ENCODE results near the gene CPEB1.

Gene CPEB1

GRCh38 chr15:82680200-82681102 lies 33.3 kb upstream of the CPEB1 start:
- no peak overlapping the region for H3K27ac ChIP-seq (ENCODE audit: low read depth, low read length)
- no peak overlapping the region for H2BK15ac ChIP-seq (replicated peaks; ENCODE audit: low read depth)
- peak overlapping the region; percentile 97 for H3K23ac ChIP-seq (ENCODE audit: low read length)
- no CpG with 5 or more reads among the region's 76 CpGs for WGBS (ENCODE audit: extremely low coverage, insufficient coverage, low lambda C conversion rate)
- peak; percentile 94 for DNase-seq
- H3K4me1 ChIP-seq (ENCODE audit: control insufficient read depth, low read depth, low read length) = peaks cover 3% of the 10 kb centered on the region
- no peaks in the 10 kb centered on the region for H3K79me2 ChIP-seq (ENCODE audit: control insufficient read depth, insufficient read depth, low read length)
- peak overlapping the region; percentile 94 for H3K56ac ChIP-seq (ENCODE audit: low read length)
- H3K4ac ChIP-seq (ENCODE audit: low read depth, low read length) = no peak overlapping the region
- peak overlapping the region; percentile 86 for H3K9ac ChIP-seq (ENCODE audit: low read length)
- H3K4me3 ChIP-seq (ENCODE audit: low read length) = peak overlapping the region; percentile 56
- H2AK5ac ChIP-seq (ENCODE audit: low read length) = no peak overlapping the region
- peak overlapping the region; percentile 71 for H4K5ac ChIP-seq (ENCODE audit: low read length)
- H3K27me3 ChIP-seq (ENCODE audit: insufficient read depth, low read length, poor library complexity) = no peaks in the 10 kb centered on the region
- peak overlapping the region; percentile 41 for H3K18ac ChIP-seq (ENCODE audit: low read length)
- no peaks in the 10 kb centered on the region for H3K79me1 ChIP-seq (ENCODE audit: low read length)
- no peaks in the 10 kb centered on the region for H3K36me3 ChIP-seq (ENCODE audit: control insufficient read depth, insufficient read depth, low read length)
- peak overlapping the region; percentile 45 for H2BK5ac ChIP-seq (ENCODE audit: low read length)
- peak overlapping the region; percentile 95 for H3K4me2 ChIP-seq (ENCODE audit: low read length)
- H2BK120ac ChIP-seq (ENCODE audit: low read depth, low read length) = no peak overlapping the region
- no peak overlapping the region for H4K8ac ChIP-seq (ENCODE audit: low read depth, low read length)

DNA sequence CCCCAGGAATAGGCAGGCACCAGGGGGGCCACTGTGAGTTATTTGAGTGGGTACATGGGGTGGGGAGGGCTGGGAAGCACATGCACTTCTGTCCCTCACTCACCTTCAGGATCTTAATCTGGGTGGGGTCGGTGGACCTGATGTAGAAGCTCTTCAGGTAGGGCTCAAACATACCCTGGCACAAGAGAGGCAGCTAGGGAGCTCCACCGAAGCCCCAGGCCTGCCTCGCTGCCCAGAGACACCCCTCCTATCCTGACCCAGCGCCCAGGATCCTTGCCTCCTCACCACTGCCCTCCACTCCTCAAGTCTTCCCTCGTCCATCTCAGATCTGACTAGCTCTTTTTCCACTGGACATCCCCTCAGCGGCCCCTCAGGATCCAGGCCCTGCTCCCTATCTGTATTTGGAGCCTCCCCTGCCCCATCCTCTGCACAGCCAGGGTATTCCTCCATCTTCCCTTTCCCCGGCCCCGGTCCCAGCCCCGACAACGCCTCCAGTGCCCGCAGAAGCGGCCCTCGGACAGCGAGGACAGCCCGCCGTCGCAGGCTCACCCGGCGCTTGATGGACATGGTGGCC lies 32.5 kb upstream of the CPEB1 start:
- no peaks in the 10 kb centered on the region for H3K79me2 ChIP-seq (ENCODE audit: control insufficient read depth, insufficient read depth, low read length)
- H3K27me3 ChIP-seq (ENCODE audit: insufficient read depth, low read length, poor library complexity) = no peaks in the 10 kb centered on the region
- H4K5ac ChIP-seq (ENCODE audit: low read length) = no peak overlapping the region
- H3K4me1 ChIP-seq (ENCODE audit: control insufficient read depth, low read depth, low read length) = peaks cover 3% of the 10 kb centered on the region
- H3K27ac ChIP-seq (ENCODE audit: low read depth, low read length) = no peak overlapping the region
- no peak overlapping the region for H3K4ac ChIP-seq (ENCODE audit: low read depth, low read length)
- no peaks in the 10 kb centered on the region for H3K36me3 ChIP-seq (ENCODE audit: control insufficient read depth, insufficient read depth, low read length)
- no peak for DNase-seq
- H3K18ac ChIP-seq (ENCODE audit: low read length) = no peak overlapping the region
- peak overlapping the region; percentile 97 for H3K23ac ChIP-seq (ENCODE audit: low read length)
- H3K9ac ChIP-seq (ENCODE audit: low read length) = peak overlapping the region; percentile 81
- no peak overlapping the region for H2BK15ac ChIP-seq (replicated peaks; ENCODE audit: low read depth)
- H2BK5ac ChIP-seq (ENCODE audit: low read length) = no peak overlapping the region
- H3K79me1 ChIP-seq (ENCODE audit: low read length) = no peaks in the 10 kb centered on the region
- no peak overlapping the region for H2BK120ac ChIP-seq (ENCODE audit: low read depth, low read length)
- H3K4me2 ChIP-seq (ENCODE audit: low read length) = peak overlapping the region; percentile 95
- WGBS (ENCODE audit: extremely low coverage, insufficient coverage, low lambda C conversion rate) = no CpG with 5 or more reads among the region's 19 CpGs
- H3K56ac ChIP-seq (ENCODE audit: low read length) = peak overlapping the region; percentile 86
- no peak overlapping the region for H2AK5ac ChIP-seq (ENCODE audit: low read length)
- no peak overlapping the region for H4K8ac ChIP-seq (ENCODE audit: low read depth, low read length)
- H3K4me3 ChIP-seq (ENCODE audit: low read length) = peak overlapping the region; percentile 56

DNA sequence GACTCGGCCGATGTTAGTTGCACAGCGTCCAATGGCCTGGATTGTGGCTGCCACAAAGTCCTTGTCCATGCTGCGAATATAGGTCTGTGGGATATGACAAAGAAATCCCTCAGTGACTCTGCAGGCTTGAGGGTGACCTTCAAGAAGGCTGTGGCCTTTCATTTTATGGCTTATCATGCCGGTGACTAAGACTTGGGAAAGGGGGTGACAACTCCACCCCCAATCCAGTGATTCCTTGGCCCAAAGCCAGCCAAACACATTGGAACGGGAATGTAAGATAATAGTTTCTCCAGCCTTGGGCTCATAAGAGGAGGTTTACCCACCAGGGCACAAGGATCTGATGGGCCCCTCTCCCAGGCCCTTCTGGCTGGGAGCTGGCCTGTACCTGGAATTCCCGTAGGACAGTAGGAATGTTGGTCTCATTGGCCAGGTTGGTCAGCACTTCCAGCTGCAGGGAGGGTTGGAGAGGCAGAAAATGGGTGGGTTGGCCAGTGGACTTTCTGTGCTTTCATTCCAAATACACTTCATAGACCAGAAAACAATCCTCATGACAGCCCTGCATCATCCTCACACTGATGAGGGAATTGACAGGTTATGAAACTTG lies 30.7 kb upstream of the CPEB1 start:
- Histone ChIP-seq H3K56ac (ENCODE audit: low read length) (no peak overlapping the region), H3K18ac (ENCODE audit: low read length) (no peak overlapping the region), H3K23ac (ENCODE audit: low read length) (no peak overlapping the region), H2BK15ac (replicated peaks; ENCODE audit: low read depth) (no peak overlapping the region), H3K27me3 (ENCODE audit: insufficient read depth, low read length, poor library complexity) (no peaks in the 10 kb centered on the region), H3K36me3 (ENCODE audit: control insufficient read depth, insufficient read depth, low read length) (no peaks in the 10 kb centered on the region), H3K4ac (ENCODE audit: low read depth, low read length) (no peak overlapping the region), H4K8ac (ENCODE audit: low read depth, low read length) (no peak overlapping the region), H2BK5ac (ENCODE audit: low read length) (no peak overlapping the region), H3K4me2 (ENCODE audit: low read length) (no peak overlapping the region), H3K79me2 (ENCODE audit: control insufficient read depth, insufficient read depth, low read length) (no peaks in the 10 kb centered on the region), H3K27ac (ENCODE audit: low read depth, low read length) (no peak overlapping the region), H2AK5ac (ENCODE audit: low read length) (no peak overlapping the region), H2BK120ac (ENCODE audit: low read depth, low read length) (no peak overlapping the region), H3K79me1 (ENCODE audit: low read length) (no peaks in the 10 kb centered on the region), H3K4me1 (ENCODE audit: control insufficient read depth, low read depth, low read length) (peaks cover 3% of the 10 kb centered on the region), H4K5ac (ENCODE audit: low read length) (no peak overlapping the region), H3K9ac (ENCODE audit: low read length) (no peak overlapping the region), H3K4me3 (ENCODE audit: low read length) (no peak overlapping the region)
- WGBS (ENCODE audit: extremely low coverage, insufficient coverage, low lambda C conversion rate) = no CpG with 5 or more reads among the region's 7 CpGs
- DNase-seq = no peak

DNA sequence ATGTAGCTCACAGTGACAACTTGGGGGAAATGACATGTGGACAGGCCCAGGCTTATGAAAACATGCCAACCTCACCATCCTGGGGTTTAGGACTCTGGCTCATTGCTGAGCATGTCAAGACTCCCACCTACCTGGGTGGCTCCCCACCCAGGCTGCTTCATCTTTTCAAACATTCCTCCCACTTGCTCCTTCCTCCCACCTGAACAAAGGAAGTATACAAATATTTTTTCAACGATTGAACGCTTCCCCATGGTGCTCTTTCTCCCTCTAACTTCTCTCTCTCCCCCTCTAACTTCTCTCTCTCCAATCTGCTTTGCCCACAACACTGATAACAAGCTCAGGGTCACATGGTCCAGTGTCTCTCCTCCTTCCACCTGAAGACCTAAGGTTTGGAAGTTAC lies 27.7 kb upstream of the CPEB1 start:
- H2BK120ac ChIP-seq (ENCODE audit: low read depth, low read length) = no peak overlapping the region
- H3K36me3 ChIP-seq (ENCODE audit: control insufficient read depth, insufficient read depth, low read length) = no peaks in the 10 kb centered on the region
- no peak overlapping the region for H3K27ac ChIP-seq (ENCODE audit: low read depth, low read length)
- no CpG with 5 or more reads among the region's 2 CpGs for WGBS (ENCODE audit: extremely low coverage, insufficient coverage, low lambda C conversion rate)
- no peak overlapping the region for H3K23ac ChIP-seq (ENCODE audit: low read length)
- no peak overlapping the region for H3K9ac ChIP-seq (ENCODE audit: low read length)
- DNase-seq = no peak
- no peak overlapping the region for H4K5ac ChIP-seq (ENCODE audit: low read length)
- no peaks in the 10 kb centered on the region for H3K4me1 ChIP-seq (ENCODE audit: control insufficient read depth, low read depth, low read length)
- H2BK5ac ChIP-seq (ENCODE audit: low read length) = no peak overlapping the region
- no peak overlapping the region for H3K4me2 ChIP-seq (ENCODE audit: low read length)
- no peaks in the 10 kb centered on the region for H3K79me2 ChIP-seq (ENCODE audit: control insufficient read depth, insufficient read depth, low read length)
- H3K27me3 ChIP-seq (ENCODE audit: insufficient read depth, low read length, poor library complexity) = no peaks in the 10 kb centered on the region
- no peak overlapping the region for H4K8ac ChIP-seq (ENCODE audit: low read depth, low read length)
- H3K79me1 ChIP-seq (ENCODE audit: low read length) = no peaks in the 10 kb centered on the region
- H3K4me3 ChIP-seq (ENCODE audit: low read length) = no peak overlapping the region
- H2BK15ac ChIP-seq (replicated peaks; ENCODE audit: low read depth) = no peak overlapping the region
- no peak overlapping the region for H3K18ac ChIP-seq (ENCODE audit: low read length)
- no peak overlapping the region for H2AK5ac ChIP-seq (ENCODE audit: low read length)
- no peak overlapping the region for H3K4ac ChIP-seq (ENCODE audit: low read depth, low read length)
- no peak overlapping the region for H3K56ac ChIP-seq (ENCODE audit: low read length)

DNA sequence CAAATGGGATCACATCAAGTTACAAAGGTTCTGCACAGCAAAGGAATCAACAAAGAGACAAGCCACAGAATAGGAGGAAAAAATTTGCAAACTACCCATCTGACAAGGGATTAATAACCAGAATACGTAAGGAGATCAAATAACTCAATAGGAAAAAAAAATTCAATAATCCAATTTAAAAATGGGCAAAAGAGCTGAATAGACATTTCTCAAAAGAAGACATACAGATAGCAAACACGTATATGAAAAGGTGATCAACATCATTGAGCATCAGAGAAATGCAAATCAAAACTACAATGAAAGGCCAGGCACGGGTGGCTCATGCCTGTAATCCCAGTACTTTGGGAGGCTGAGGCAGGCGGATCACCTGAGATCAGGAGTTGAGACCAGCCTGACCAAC lies 23.5 kb upstream of the CPEB1 start:
- H3K4ac ChIP-seq (ENCODE audit: low read depth, low read length) = no peak overlapping the region
- no peak overlapping the region for H3K18ac ChIP-seq (ENCODE audit: low read length)
- H3K36me3 ChIP-seq (ENCODE audit: control insufficient read depth, insufficient read depth, low read length) = no peaks in the 10 kb centered on the region
- no peak overlapping the region for H4K5ac ChIP-seq (ENCODE audit: low read length)
- H3K23ac ChIP-seq (ENCODE audit: low read length) = no peak overlapping the region
- H3K56ac ChIP-seq (ENCODE audit: low read length) = no peak overlapping the region
- H3K4me3 ChIP-seq (ENCODE audit: low read length) = no peak overlapping the region
- WGBS (ENCODE audit: extremely low coverage, insufficient coverage, low lambda C conversion rate) = no CpG with 5 or more reads among the region's 4 CpGs
- DNase-seq = no peak
- H2BK5ac ChIP-seq (ENCODE audit: low read length) = no peak overlapping the region
- no peak overlapping the region for H4K8ac ChIP-seq (ENCODE audit: low read depth, low read length)
- H3K27ac ChIP-seq (ENCODE audit: low read depth, low read length) = no peak overlapping the region
- no peak overlapping the region for H2AK5ac ChIP-seq (ENCODE audit: low read length)
- no peak overlapping the region for H3K4me2 ChIP-seq (ENCODE audit: low read length)
- no peaks in the 10 kb centered on the region for H3K4me1 ChIP-seq (ENCODE audit: control insufficient read depth, low read depth, low read length)
- H2BK120ac ChIP-seq (ENCODE audit: low read depth, low read length) = no peak overlapping the region
- no peak overlapping the region for H3K9ac ChIP-seq (ENCODE audit: low read length)
- H3K79me2 ChIP-seq (ENCODE audit: control insufficient read depth, insufficient read depth, low read length) = no peaks in the 10 kb centered on the region
- no peak overlapping the region for H2BK15ac ChIP-seq (replicated peaks; ENCODE audit: low read depth)
- H3K79me1 ChIP-seq (ENCODE audit: low read length) = no peaks in the 10 kb centered on the region
- H3K27me3 ChIP-seq (ENCODE audit: insufficient read depth, low read length, poor library complexity) = no peaks in the 10 kb centered on the region

Data from mesendoderm (in vitro differentiated cells).